NCI-H1930 (cell line): ENCODE measurements around the gene PKNOX2.

Experiments used
- DNase-seq, 2 experiments: peaks; one replicate each; lab custom pipeline; 2025; lab: John Stamatoyannopoulos, UW

Gene PKNOX2

GRCh38 chr11:125364121-125364826, 199.7 kb downstream of the PKNOX2 start:
- no peak for DNase-seq

- DNase-seq = no peak
These were observed 200.8 kb downstream of the PKNOX2 start for GRCh38 chr11:125365196-125365931.

- DNase-seq = no peak
These were observed 203.2 kb downstream of the PKNOX2 start for GRCh38 chr11:125367710-125368109.

- DNase-seq = no peak
These were observed 204.2 kb downstream of the PKNOX2 start for GRCh38 chr11:125368757-125369156.

GRCh38 chr11:125369808-125370207, 205.3 kb downstream of the PKNOX2 start:
- no peak for DNase-seq

- DNase-seq = no peak
These were observed 206.2 kb downstream of the PKNOX2 start for GRCh38 chr11:125370561-125371389.

GRCh38 chr11:125371431-125371935, 206.9 kb downstream of the PKNOX2 start:
- no peak for DNase-seq

- no peak for DNase-seq
These were observed 207.5 kb downstream of the PKNOX2 start for GRCh38 chr11:125372088-125372487.

- DNase-seq = no peak
These were observed 208.4 kb downstream of the PKNOX2 start for GRCh38 chr11:125372911-125373310.

GRCh38 chr11:125373426-125374391, 209.2 kb downstream of the PKNOX2 start:
- DNase-seq = no peak

GRCh38 chr11:125374398-125374797, 209.8 kb downstream of the PKNOX2 start:
- DNase-seq = no peak

GRCh38 chr11:125375146-125375545, 210.6 kb downstream of the PKNOX2 start:
- DNase-seq = no peak

GRCh38 chr11:125376117-125376516, 211.6 kb downstream of the PKNOX2 start:
- DNase-seq = no peak

GRCh38 chr11:125376856-125377255, 212.3 kb downstream of the PKNOX2 start:
- DNase-seq = no peak

GRCh38 chr11:125378083-125378482, 213.5 kb downstream of the PKNOX2 start:
- DNase-seq = no peak

GRCh38 chr11:125378571-125378970, 214.0 kb downstream of the PKNOX2 start:
- no peak for DNase-seq

- DNase-seq = no peak
These were observed 215.0 kb downstream of the PKNOX2 start for GRCh38 chr11:125379565-125379964.

- DNase-seq = no peak
These were observed 215.4 kb downstream of the PKNOX2 start for GRCh38 chr11:125379981-125380380.

- no peak for DNase-seq
These were observed 216.3 kb downstream of the PKNOX2 start for GRCh38 chr11:125380756-125381445.

GRCh38 chr11:125381499-125382044, 217.0 kb downstream of the PKNOX2 start:
- no peak for DNase-seq
